ENCODE measurements around the gene PTH1R. TPM values are rescaled to one million over a fixed set of nuclear protein-coding genes. Genes with fewer than 3 reads are reported as not detected.

The PTH1R gene
- total RNA-seq, 6 donors from 2014 or later, result 2.6 to 48.2 (median 16.2) TPM

- no peaks in the 10 kb centered on the region for H3K36me3 ChIP-seq
- H3K4me1 ChIP-seq, result peaks cover 16 to 29% (median 22%) of the 10 kb centered on the region in 4 donors
- peak; percentile 89 to 92 for DNase-seq
- H3K27me3 ChIP-seq, result no peaks in the 10 kb centered on the region
- ATAC-seq (ENCODE audit: low FRiP score in 2 of 2), result peak; percentile 82 to 88
- WGBS, 2 donors, result 4 to 5% methylated on average over 9 to 20 of the region's 23 CpGs
- TF ChIP-seq POLR2A (IDR thresholded peaks at IDR 0.05) (no peak), POLR2AphosphoS5 (IDR thresholded peaks at IDR 0.05) (peak; percentile 20 to 59), CTCF (IDR thresholded peaks at IDR 0.05) (no peak), EP300 (IDR thresholded peaks at IDR 0.05) (peak in 2 of 4 donors; percentile 18 to 76)
- H3K27ac ChIP-seq, result peak overlapping the region; percentile 78 to 89 (median 82)
- peaks cover 5 to 17% (median 12%) of the 10 kb centered on the region in 4 donors for H3K9me3 ChIP-seq
- peak overlapping the region; percentile 30 to 63 (median 52) for H3K4me3 ChIP-seq
Measured at GRCh38 chr3:46845397-46845859, 32.1 kb upstream of the PTH1R start.

DNA sequence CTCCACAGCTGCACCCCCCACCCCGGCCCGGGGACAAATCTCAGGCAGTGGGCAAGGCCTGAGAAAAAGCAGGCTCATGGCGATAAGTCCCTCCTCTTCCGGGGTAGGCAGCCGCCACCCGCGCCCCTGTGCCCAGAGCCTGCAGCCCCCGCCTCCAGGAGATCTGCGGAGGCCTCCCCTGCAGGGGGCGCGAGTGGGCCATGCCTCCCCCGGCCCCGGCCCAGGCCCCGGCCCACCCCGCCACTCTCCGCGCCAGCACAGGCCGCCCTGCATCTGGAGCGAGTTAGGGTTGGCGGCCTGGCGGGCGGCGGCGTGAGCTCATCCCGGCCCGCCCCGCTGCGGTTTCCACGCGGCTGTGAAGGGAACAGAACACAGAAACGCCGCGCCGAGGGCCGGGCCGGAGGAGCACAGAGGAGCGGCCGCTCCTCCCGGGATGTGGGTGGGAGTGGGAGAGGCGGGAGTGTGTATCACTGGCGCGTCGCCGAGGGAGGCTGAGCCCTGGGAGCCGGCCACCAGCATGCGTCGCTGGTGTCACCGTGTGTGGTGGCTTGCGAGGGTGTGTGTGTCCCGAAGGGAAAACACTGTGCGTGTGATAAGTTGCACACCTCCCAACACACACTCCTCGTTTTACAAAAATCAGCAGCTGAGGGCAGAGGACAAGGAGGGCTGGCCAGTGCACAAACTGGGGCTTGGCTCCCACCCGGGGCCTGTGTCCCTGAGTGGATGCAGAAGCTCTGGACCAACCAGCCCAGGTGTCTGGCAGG, 31.5 kb upstream of the PTH1R start:
- H3K4me3 ChIP-seq, result peak overlapping the region; percentile 30 to 63 (median 52)

DNA sequence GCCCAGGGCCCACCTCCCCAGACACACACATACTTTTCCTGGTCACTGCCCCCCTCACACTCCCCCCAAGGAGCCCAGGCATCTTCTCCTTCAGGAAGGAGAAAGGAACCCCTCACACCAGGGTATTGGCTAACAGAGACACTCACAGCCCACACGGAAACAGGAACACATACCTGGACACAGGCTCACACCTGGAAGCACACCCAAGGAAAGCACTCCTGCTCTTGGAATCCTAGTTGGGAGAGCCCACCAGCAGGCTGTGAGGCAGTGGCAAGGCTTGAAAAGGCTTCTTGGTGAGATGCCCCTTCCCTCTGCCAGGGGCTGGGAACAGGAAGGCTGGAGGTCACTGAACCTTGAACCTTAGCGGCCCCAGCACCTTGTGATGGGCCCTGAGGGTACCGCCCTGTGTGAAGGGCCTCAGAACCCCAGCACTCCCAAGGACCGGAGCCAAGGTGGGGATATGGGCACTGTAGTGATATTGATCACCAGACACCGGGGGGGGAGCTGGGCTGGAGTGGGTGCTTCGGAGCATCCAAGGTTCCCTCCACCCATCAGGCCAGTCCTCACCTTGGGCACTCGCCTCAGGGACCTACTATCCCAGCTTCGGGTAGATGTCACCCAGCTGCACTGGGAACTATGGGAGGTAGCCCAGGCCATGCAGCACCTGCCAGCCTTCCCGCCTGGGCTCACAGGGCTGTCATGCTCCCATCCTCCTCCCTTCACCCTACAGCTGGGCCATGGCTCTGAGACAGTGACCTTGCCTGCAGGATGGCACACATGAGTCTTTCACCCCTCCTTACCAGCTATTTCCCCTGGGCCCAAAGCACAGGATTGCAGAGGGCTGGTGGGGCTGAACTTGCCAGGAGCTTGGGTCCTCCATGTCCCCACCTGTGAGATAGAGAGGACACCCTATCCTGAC, 30.6 kb upstream of the PTH1R start:
- DNase-seq (no peak), ATAC-seq (ENCODE audit: low FRiP score in 2 of 2) (no peak)
- peak overlapping the region in 3 of 4 donors; percentile 47 to 63 (median 58) for H3K4me3 ChIP-seq
- no peak for TF ChIP-seq POLR2A (IDR thresholded peaks at IDR 0.05)
- no peak for TF ChIP-seq POLR2AphosphoS5 (IDR thresholded peaks at IDR 0.05)
- no peak for TF ChIP-seq CTCF (IDR thresholded peaks at IDR 0.05)
- no peak for TF ChIP-seq EP300 (IDR thresholded peaks at IDR 0.05)
- no peaks in the 10 kb centered on the region for H3K36me3 ChIP-seq
- peaks cover 16 to 29% (median 22%) of the 10 kb centered on the region in 4 donors for H3K4me1 ChIP-seq
- H3K27me3 ChIP-seq, result no peaks in the 10 kb centered on the region
- H3K9me3 ChIP-seq, result peaks cover 0 to 3% (median under 1%) of the 10 kb centered on the region in 4 donors
- 75 to 90% methylated on average over 1 to 9 of the region's 9 CpGs for WGBS, 2 donors
- H3K27ac ChIP-seq, result peak overlapping the region; percentile 78 to 89 (median 82)

More for the DNA sequence above, 31.5 kb upstream of the PTH1R start:
- peak overlapping the region; percentile 78 to 89 (median 82) for H3K27ac ChIP-seq
- 0 to 2% methylated on average over 15 to 38 of the region's 53 CpGs for WGBS, 2 donors
- H3K9me3 ChIP-seq, result peaks cover 5 to 11% (median 6%) of the 10 kb centered on the region in 4 donors
- DNase-seq, result peak; percentile 87 to 95
- TF ChIP-seq EP300 (IDR thresholded peaks at IDR 0.05) (no peak), POLR2A (IDR thresholded peaks at IDR 0.05) (peak in 2 of 4 donors; percentile 4 to 49), CTCF (IDR thresholded peaks at IDR 0.05) (peak; percentile 47 to 75 (median 64)), POLR2AphosphoS5 (IDR thresholded peaks at IDR 0.05) (peak in 1 of 2 donors; percentile 34)
- no peaks in the 10 kb centered on the region for H3K27me3 ChIP-seq
- H3K4me1 ChIP-seq, result peaks cover 16 to 29% (median 22%) of the 10 kb centered on the region in 4 donors
- ATAC-seq (ENCODE audit: low FRiP score in 2 of 2), result peak; percentile 85 to 93
- H3K36me3 ChIP-seq, result no peaks in the 10 kb centered on the region

DNA sequence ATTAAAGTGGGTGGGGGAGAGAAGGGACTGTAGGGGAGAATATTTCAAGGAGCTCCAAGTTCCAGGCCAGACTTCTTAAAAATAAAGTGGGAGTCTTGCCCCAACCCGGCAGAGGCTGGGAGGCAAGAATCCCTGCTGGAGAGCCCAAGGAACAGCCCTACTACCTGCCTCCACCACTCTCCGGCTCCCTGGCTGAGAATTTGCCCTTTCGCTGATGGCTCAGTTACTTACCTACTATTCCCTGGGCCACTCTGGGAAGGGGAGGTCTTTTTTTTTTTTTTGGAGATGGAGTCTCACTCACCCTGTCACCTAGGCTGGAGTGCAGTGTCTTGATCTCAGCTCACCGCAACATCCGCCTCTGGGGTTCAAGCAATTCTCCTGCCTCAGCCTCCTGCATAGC, 29.8 kb upstream of the PTH1R start:
- no peaks in the 10 kb centered on the region for H3K36me3 ChIP-seq
- no peaks in the 10 kb centered on the region for H3K9me3 ChIP-seq
- TF ChIP-seq POLR2A (IDR thresholded peaks at IDR 0.05) (no peak), POLR2AphosphoS5 (IDR thresholded peaks at IDR 0.05) (no peak), CTCF (IDR thresholded peaks at IDR 0.05) (no peak), EP300 (IDR thresholded peaks at IDR 0.05) (no peak)
- no peak overlapping the region for H3K27ac ChIP-seq
- no peak for ATAC-seq (ENCODE audit: low FRiP score in 2 of 2)
- WGBS, 2 donors, result 87 to 90% methylated on average over 5 of the region's 5 CpGs
- peaks cover 16 to 29% (median 22%) of the 10 kb centered on the region in 4 donors for H3K4me1 ChIP-seq
- no peak overlapping the region for H3K4me3 ChIP-seq
- DNase-seq, result no peak
- no peaks in the 10 kb centered on the region for H3K27me3 ChIP-seq

All from upper lobe of left lung (tissue), 6 donors.